Mesenteric fat pad (tissue), 1 donor: ENCODE data around the gene DIPK1B. TPM values are rescaled to one million over a fixed set of nuclear protein-coding genes. Genes with fewer than 3 reads are reported as not detected.

Source experiments
- DNase-seq: peaks from one replicate; pipeline ENCODE4 v3.0.0-alpha.2; 2020; ENCODE audit warnings: low spot score
- long read RNA-seq: library from polyadenylated mRNA; unstranded; transcript quantifications from one replicate; pipeline ENCODE4 v2.0.0, GENCODE V29; 2020
- total RNA-seq: library from RNA; stranded (reverse); fragmentation: NEBNext Ultra II Directional; extraction: Animal tissue kit (Norgen Biotek cat#: 25700); gene quantifications from one replicate; pipeline ENCODE4 v1.2.1, GENCODE V29; 2021
- donor health status: DM: yes; HTN: yes; CAD: no.

DIPK1B gene
- 3.9 TPM for total RNA-seq
- long read RNA-seq, partial matches to known transcripts: 1 of 3 reads
- long read RNA-seq, other reads (novel, unspliced or antisense): 2 of 3 reads

DNA sequence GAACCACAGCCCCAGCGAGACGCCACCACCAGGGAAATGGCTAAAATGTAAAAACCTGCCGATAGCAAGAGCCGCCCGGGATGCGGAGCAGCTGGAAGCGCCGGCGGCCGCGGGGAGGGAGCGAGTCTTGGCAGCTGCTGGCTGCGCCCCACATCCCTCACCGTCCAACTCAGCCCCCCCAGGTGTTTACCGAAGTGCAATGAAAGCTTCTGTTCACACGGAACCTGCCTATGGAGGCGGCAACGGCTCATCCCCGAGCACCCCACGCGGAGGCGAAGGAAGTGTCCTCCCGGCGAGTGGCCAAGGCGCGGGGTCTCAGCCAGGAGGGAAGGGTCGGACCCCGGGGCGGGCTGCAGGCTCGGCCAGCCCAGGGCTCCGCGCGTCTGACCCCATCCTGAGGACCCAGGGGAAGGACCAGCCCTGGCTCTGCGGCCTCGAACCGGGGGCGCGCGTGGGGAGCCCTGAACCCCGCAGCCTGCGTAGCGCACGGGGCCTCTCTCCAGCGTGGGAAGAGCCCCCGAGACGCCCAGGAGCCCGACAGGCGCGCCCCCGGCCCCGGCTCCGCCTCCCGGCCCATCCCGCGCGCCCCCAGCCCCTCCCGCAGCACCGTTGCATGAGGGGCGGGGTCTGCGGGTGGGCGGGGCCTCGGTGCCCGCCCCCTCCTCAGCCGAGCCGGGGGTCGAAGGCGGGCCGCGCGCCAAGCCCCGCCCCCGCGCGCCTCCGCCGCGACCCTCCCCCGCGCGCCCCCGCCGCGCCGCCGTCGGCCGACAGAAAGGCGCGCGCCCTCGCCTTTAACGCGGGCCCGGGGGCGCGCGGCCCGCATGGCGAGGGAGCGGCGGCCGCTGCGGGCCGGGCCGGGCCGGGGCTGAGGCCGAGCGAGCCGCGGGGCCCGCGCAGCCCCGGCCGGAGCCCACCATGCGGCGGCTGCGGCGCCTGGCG lies at the start of gene DIPK1B:
Gene DIPK1B (plus strand): TSS at position 822 of the 939 bp plus-strand sequence. CDS start 94 bp downstream, at position 916.
- DNase-seq: no peak

DNA sequence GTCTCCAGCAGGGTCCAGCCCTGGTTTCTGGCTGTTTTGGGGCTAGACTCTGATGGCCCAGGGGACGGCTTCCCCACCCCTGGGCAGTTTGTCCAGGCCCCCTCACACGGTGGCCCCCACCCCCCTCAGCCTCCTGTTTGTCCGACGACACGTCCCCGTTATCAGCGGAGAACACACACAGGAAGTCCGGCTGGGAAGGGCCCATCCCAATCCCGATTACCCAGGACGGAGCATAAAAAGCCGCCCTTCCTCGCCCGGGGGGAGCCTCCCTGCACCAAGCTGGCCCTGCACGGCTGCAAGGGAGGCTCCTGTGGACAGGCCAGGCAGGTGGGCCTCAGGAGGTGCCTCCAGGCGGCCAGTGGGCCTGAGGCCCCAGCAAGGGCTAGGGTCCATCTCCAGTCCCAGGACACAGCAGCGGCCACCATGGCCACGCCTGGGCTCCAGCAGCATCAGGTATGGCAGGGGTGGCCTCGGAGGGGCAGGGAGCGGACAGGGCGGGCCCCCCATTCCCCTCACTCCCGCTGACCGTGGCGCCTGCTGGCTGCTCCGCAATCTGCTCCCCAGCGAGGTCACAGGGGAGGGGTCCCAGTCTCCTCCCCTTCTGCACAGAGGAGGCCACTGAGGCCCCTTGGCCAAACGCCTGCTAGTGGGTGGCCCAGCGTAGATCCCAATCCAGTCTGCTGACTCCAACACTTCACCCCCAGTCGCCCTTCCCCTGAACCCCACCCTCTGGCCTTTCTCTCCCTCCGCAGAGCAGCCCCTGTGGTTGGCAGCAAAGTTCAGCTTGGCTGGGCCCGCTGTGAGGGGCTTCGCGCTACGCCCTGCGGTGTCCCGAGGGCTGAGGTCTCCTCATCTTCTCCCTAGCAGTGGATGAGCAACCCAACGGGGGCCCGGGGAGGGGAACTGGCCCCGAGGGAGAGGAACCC lies 49.5 kb upstream of the DIPK1B start, which contains the start of gene EGFL7:
Gene EGFL7 (plus strand): TSS at position 261 of the 926 bp plus-strand sequence. CDS start 5,367 bp downstream, outside the sequence.
- DNase-seq: no peak

DNA sequence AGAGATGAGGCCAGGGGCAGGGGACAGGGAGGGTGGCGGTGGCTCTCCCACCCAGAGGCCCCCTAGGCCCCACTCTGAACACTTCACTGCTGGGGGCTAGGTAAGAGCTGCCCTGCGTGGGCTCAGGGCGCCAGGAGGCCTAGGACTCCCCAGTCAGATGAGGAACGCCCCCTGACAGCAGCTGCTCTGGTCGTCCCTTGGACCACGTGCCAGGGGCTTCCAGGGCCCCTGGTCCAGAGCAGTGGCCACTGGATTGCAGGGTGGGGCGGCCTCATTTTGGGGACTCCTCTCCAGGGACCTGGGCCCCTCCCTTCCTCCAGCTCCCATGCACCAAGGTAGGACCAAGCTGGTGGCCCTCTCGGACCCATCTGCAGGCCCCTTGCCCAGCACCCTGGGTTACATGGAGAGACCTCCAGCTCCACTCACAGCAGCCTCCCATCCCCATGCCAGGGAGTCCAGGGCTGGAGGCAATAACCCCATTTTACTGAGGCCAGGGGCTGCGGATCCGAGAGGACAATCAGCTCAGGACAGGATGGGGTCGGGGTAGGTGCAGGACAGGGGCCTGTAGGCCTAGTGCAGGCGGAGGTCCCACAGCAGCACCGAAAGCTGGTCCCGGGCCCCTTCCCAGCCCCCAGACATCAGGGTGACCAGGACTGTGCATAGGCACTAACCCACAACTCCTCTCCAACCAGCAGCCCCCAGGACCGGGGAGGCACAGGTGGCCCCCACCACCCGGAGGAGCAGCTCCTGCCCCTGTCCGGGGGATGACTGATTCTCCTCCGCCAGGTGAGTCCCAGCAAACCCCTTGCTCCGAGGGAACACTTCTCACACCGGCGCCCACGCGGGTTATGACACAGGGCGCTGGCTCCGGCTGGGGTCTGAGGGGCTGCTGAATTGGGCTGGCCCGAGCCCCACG lies 48.1 kb upstream of the DIPK1B start:
- DNase-seq: no peak

DNA sequence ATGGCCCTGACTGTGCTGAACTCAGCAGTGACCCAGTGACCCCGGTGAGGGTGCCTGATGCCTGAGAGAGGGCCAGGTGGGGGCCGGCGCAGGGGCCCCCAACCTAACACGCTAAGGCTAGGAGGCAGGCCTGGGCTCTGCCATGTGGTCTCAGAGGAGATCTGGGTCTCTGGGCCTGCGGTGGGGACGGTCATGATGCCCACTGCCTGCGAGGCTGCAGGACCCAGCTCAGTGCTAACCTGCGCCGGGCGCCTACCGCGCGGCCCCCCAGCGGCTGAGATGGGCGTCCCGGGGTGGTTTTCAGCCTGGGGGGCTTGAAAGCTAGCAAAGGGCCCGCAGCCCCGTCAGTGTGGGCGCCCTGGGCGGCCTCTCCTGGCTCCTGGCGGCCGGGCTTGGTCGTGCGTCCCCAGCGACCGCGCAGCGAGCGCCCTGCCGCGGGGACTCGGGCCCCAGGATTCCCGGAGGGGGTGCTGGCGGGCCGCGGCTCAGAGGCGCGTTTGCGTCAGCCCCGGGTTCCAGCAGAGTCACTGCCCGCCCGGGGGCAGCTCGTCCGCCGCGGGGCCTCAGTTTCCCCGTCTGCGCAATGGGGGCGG lies 47.2 kb upstream of the DIPK1B start:
- no peak for DNase-seq

DNA sequence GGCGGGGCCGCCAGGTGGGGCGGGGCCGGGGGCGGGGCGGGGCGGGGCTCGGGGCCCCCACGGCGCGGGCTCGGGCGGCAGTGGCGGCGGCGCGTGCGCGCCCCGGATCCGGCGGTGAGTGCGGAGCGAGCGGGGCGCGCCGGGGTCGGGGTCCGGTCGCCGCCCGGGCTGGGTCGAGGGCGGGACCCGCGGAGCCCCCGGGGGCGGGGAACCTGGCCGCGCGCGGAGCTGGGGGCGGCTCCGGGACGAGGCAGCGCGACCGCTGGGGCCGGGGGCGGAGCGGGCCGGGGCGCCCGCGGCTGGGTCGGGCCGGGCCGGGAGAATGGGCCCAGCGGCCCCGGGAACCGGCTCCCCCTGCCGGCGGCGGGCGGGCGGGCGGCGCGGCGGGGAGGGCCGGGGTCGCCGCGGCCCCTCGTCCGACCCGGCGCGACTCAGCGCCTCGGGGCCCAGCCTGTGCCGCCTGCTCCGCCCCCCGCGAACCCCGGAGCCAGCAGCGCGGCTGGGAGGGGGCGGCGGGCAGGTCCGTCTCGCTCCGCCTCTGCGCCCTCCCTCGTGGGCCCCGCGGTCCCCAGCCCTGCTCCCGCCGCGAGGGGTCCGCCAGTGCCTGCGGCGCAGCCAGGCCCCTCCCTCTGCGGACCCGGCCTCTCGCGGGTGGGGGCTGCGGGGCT lies 46.5 kb upstream of the DIPK1B start:
- DNase-seq: no peak

DNA sequence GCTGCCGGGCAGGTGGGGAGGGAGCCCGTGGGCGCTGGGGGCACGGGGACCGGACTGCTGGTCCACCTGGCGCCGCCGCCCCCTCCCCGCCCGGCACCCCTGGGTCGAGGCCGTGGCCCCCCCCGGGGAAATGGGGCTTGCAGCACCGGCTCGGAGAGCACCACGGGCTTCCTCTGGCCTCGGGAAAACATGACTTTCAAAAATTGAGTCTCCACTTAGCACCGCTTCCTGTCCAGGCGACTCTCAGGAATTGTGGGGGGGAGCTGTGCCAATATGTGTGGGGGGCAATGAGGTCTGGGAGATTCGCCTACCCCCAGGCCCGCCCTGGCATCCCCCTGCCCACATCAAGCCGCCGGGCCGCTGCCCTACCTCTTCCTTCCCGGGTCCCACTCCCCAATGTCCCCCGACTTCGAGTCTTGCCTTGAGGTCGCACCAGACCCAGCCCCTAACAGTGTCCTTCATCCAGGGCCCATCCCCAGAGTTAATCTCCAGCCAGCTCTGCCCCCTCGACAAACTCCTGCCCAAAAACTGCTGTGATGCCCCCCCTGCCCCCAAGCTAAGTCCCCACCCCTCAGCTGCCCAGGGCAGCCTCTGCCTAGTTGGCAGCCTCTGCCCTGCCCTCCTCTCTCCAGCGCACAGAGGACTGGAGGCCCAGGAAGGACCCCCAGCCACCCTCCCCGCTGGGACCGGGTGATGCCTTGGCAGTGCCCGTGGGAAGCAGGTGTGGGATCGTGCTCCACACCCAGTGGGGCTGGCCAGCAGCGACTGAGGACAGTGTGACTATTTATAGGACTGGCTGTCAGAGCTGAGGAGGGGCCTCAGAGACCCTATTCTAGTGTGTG lies 45.8 kb upstream of the DIPK1B start:
- no peak for DNase-seq

DNA sequence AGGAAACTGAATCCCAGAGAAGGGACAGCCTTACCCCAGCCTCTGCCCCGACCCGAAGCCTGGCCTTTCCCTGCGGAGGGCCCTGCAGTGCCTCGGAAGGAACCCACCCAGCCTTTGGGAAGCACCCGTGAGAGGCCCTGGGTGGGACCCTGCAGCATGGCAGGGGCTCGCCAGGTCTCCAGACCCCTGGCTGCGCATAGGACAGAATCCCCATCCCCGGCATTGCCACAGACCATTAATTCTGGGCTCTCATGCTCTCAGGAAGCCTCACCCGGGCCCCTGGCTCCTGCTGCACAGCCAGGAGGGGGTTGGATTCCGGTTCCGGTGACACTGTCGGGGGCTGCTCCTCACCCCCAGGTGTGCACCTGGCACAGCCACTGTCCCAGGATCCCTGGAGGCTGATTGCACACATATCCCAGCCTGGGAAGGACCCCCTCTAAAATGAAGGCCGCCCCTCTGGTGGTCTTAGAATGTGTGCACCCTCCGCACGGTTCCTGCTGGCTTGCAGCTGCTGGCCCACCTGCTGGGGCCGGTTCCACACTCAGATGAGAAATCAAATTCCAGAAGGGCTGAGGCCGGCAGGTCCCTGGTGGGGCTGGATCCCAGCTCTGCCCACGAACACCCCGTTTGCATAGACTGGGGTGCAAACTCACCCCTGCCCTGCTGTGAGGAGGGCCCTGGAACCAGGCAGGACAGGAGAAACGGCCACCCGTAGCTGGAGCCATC lies 45.0 kb upstream of the DIPK1B start:
- no peak for DNase-seq

DNA sequence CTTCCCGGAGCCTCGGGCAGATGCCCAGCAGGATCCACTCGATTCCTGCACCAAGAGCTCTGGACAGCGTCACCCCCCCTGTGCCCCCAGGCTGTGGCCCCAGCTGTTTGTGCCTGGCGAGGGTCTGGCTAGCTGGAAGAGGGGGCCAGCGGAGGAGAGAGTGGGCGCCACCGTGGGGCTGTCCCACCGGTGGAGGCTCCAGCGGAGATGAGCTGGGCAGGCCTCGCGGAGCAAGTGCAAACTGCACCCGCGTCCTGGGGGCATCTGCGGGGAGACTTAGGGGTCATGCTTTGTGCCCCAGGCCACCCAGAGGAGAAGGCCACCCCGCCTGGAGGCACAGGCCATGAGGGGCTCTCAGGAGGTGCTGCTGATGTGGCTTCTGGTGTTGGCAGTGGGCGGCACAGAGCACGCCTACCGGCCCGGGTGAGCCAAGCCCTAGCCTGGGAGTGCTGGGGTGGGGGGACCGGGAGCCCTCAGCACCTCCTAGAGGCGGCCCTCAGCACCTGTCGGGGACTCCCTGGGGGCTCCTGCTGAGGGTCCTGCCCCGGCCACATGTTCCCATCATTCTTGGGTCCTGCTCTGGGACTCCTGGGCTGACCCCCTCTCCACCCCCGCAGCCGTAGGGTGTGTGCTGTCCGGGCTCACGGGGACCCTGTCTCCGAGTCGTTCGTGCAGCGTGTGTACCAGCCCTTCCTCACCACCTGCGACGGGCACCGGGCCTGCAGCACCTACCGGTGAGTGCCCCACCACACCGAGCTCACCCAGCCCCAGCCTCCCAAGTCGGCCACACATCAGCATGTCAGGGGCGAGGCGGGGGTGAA lies 44.2 kb upstream of the DIPK1B start:
- no peak for DNase-seq

DNA sequence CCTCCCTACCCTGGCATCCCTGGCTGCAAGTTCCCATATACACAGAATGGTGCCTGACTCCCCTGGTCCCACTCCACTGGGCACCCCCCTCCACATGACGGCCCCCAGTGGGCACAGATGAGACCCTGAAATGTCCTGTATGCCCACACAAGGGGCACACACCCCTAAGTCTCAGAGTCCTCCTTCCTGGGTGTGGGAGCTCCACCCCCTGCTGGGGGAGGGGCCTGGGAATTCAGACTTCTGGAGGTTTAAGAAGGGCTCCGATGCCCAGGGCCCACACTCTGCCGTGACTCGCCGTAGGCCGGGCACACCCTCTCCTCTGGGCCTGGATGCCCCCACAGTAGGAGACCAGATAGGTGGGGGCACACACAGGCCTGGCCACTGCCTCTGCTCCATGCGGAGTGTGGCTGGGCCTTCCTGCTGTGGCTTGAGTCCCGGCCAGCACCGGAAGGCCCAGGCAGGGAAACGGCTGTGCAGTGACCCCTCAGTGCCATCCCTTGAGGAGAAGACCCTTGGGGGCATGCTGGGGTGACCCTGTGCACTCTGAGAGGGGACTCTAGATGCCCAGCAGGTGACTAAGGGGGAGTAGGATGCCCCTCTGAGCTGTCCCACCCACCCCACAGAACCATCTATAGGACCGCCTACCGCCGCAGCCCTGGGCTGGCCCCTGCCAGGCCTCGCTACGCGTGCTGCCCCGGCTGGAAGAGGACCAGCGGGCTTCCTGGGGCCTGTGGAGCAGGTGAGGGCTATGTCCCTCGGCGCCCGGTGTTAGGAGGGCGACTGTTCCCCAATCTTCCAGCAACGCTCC lies 43.2 kb upstream of the DIPK1B start:
- no peak for DNase-seq

DNA sequence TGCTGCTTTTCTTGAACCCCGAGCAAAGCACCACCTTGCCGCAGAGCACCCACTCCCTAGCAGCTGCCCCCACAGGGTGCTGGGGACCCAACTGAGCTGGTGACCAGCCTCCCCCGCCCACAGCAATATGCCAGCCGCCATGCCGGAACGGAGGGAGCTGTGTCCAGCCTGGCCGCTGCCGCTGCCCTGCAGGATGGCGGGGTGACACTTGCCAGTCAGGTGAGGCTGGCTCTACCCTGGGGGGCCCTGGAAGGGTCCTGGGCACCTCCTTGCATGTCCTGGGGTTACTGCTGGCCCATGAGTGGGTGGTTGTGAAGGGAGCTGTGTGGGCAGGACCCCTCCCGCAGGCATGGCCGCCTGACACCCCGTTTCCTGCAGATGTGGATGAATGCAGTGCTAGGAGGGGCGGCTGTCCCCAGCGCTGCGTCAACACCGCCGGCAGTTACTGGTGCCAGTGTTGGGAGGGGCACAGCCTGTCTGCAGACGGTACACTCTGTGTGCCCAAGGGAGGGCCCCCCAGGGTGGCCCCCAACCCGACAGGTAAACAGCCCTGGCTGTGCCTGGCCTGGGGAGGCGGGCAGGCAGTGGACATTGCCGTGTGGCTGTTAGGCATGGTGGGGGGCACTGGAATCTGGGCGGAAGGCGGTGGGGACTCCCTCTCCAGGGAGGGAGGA lies 42.4 kb upstream of the DIPK1B start:
- DNase-seq: no peak

DNA sequence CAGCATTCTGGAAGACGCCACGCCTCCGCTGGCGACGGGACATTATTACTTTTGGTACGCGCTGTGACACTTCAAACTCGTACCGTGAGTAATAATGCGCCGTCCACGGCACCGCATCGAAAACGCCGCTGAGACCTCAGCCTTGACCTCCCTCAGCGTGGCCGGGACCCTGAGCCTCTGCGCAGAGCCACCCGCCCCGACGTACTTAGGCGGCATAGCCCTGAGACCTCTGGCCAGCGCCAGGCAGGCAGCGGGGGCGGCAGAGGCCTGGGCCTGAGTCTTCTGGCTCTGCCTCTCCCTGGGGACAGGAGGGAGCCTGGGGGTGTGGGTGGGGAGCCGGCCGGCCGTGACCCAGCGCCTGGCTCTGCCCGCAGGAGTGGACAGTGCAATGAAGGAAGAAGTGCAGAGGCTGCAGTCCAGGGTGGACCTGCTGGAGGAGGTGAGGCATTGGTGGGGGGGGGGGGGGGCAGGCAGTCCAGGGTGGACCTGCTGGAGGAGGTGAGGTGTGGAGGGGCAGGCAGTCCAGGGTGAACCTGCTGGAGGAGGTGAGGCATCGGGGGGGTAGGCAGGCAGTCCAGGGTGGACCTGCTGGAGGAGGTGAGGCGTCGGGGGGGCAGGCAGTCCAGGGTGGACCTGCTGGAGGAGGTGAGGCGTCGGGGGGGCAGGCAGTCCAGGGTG lies 41.7 kb upstream of the DIPK1B start:
- DNase-seq: no peak

DNA sequence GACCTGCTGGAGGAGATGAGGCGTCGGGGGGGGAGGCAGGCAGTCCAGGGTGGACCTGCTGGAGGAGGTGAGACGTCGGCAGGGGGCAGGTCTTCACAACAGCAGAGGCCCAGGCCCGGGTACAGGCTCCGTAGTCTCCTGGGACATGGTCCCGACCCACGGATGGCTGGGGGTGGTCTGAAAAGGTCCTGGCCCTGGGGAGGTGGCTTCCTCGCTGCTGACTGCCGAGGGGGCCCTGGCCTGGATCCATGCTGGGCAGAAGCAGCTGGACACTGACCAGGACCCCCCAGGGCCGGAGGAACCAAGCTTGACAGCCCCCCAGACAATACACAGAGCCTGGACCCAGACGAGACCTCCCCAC lies 41.1 kb upstream of the DIPK1B start:
- DNase-seq: no peak

DNA sequence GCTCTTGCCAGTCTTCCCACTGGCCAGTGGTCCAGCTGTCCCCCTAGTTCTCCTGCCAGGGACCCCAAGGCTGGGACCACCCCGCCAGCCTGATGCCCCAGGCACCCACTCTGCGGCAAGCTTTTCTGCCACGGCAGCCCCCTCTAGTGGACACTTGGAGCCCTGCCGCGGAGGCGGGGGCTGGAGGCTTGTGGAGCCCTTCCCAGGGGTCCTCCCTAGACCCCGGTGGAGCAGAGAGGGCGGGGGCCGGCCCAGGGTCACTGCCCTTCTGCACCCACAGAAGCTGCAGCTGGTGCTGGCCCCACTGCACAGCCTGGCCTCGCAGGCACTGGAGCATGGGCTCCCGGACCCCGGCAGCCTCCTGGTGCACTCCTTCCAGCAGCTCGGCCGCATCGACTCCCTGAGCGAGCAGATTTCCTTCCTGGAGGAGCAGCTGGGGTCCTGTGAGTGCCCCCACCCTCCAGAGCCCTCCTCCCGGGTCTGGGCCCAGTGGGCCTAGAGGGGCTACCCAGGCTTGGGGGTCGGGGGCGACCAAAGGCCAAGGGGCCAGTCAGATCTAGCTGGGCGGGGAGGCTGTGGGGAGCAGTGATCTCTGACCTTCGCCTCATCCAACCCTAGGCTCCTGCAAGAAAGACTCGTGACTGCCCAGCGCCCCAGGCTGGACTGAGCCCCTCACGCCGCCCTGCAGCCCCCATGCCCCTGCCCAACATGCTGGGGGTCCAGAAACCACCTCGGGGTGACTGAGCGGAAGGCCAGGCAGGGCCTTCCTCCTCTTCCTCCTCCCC lies 40.5 kb upstream of the DIPK1B start:
- DNase-seq: no peak

DNA sequence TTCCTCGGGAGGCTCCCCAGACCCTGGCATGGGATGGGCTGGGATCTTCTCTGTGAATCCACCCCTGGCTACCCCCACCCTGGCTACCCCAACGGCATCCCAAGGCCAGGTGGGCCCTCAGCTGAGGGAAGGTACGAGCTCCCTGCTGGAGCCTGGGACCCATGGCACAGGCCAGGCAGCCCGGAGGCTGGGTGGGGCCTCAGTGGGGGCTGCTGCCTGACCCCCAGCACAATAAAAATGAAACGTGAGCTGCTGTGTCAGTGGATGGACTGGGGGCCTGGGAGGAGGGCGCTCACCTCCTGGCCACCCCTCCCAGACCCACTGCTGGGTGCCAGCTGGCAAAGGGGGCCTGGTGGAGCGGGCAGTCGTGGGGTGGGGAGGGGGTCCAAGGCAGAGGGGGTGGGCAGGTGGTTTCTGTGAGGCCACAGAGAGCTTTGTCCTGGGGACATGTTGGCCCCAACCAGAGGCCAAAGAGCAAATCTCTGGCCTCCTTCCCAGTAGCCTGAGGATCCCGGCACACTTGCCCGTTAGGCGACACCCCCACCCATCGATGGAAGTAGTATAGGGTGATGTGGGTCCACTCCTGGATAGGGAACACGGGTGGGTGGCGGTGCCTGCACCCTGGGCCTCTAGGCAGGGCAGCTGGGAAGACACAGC lies 39.8 kb upstream of the DIPK1B start:
- DNase-seq: no peak
